Type B pancreatic cell (in vitro differentiated cells): Measurements from ENCODE around the gene MAML2. TPM values are rescaled to one million over a fixed set of nuclear protein-coding genes. Genes with fewer than 3 reads are reported as not detected.
"Not testable (repeated sequence)": the region's sequence is repeated elsewhere in the genome, so short reads cannot be mapped to it uniquely, and the experiment has no call there.

Source experiments
- DNase-seq: peaks from one replicate; pipeline ENCODE4 v3.0.0; 2021; ENCODE audit warnings: mixed read lengths; ENCODE audit not compliant: unreplicated experiment; ENCODE audit errors: extremely low spot score
- H3K27ac Mint-ChIP-seq: 2 replicates; pipeline ENCODE4 v1.8.0; 2021; ENCODE audit warnings: mild to moderate bottlenecking, mixed read lengths
- H3K27me3 Mint-ChIP-seq: 2 replicates; pipeline ENCODE4 v1.8.0; 2021; ENCODE audit warnings: mixed read lengths
- H3K36me3 Mint-ChIP-seq: 2 replicates; pipeline ENCODE4 v1.8.0; 2021; ENCODE audit warnings: mixed read lengths
- H3K4me1 Mint-ChIP-seq: one replicate; pipeline ENCODE4 v1.8.0; 2021; ENCODE audit warnings: mixed read lengths; ENCODE audit not compliant: unreplicated experiment
- H3K4me3 Mint-ChIP-seq: 2 replicates; pipeline ENCODE4 v1.8.0; 2021; ENCODE audit warnings: mild to moderate bottlenecking, mixed read lengths
- H3K9me3 Mint-ChIP-seq: 2 replicates; pipeline ENCODE4 v1.8.0; 2021; ENCODE audit warnings: mixed read lengths
- total RNA-seq: library from RNA; stranded (reverse); gene quantifications from 2 replicates; pipeline ENCODE4 v1.2.1, GENCODE V29; 2021; ENCODE audit warnings: low replicate concordance
- TF ChIP-seq, protein P1 (sequence below): fragments of 200-600 bp; sonication (generic); conservative IDR thresholded peaks from 2 replicates; pipeline ENCODE4 v1.5.0; 2021; ENCODE audit warnings: antibody characterized with exemption, mild to moderate bottlenecking

MAML2 gene
- total RNA-seq, 1 donor from 2014 or later: 20.8 TPM

DNA sequence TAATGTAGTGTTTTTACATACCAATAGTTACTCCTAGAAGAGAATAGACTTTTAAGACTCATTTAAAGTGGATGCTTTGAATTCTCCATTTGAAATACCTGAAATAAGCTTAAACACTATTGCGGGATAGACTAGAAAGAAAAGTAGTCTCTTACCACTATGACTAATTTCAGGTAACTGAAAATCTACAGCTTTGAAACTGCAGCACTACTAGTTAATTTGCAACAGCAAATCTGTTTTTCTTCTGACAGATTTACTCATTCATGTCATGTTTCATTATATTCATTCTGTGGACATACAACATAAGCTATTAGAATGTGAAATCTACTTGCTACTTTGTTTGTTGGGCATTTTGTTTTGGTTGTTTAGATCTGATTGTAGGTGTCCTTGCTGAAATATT lies 153.6 kb downstream of the MAML2 start:
- H3K36me3 Mint-ChIP-seq: peaks cover 11% of the 10 kb centered on the region
- TF ChIP-seq, protein P1, sequence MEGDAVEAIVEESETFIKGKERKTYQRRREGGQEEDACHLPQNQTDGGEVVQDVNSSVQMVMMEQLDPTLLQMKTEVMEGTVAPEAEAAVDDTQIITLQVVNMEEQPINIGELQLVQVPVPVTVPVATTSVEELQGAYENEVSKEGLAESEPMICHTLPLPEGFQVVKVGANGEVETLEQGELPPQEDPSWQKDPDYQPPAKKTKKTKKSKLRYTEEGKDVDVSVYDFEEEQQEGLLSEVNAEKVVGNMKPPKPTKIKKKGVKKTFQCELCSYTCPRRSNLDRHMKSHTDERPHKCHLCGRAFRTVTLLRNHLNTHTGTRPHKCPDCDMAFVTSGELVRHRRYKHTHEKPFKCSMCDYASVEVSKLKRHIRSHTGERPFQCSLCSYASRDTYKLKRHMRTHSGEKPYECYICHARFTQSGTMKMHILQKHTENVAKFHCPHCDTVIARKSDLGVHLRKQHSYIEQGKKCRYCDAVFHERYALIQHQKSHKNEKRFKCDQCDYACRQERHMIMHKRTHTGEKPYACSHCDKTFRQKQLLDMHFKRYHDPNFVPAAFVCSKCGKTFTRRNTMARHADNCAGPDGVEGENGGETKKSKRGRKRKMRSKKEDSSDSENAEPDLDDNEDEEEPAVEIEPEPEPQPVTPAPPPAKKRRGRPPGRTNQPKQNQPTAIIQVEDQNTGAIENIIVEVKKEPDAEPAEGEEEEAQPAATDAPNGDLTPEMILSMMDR: no peak
- H3K9me3 Mint-ChIP-seq: peaks cover 5% of the 10 kb centered on the region
- H3K27ac Mint-ChIP-seq: no peak overlapping the region
- DNase-seq: no peak
- peaks cover 19% of the 10 kb centered on the region for H3K4me1 Mint-ChIP-seq
- no peak overlapping the region for H3K4me3 Mint-ChIP-seq
- no peaks in the 10 kb centered on the region for H3K27me3 Mint-ChIP-seq

DNA sequence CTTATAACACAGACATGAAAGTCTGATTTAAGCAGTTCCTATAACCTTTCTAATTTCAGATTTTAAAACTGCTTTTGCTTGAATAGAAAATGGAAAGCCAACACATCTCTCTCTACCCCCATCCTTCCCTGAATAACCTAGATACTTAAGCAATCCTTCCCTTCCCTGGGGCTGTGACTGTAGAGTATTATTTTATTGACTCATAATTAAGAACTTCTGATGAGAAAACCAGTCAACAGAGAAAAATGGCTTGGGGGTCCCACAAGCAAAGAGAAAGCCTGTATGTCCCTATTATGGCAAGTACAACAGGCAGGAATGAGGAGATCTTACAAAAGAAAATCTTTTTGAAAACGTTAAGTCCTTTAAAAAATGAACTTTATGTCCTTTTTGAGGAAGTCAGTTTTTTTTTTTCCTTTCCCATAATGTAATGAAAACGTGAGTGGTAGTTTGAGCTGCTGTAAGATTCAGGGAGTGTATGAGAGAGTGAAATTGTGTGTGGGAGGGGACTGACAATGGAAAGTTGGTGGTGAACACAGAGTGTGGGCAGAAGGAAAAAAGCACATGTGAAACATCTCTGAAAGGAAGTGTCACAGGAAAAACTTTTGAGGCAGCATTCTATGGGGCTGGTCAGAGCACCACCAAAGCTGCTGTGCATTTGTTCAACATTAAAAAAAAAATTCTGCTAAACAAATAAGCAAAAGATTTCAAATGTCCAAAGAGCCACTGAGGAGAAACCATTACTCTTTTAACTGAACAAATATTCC lies 154.6 kb downstream of the MAML2 start:
- H3K27ac Mint-ChIP-seq: peak overlapping the region; percentile 24
- no peak overlapping the region for H3K4me3 Mint-ChIP-seq
- no peak for DNase-seq

DNA sequence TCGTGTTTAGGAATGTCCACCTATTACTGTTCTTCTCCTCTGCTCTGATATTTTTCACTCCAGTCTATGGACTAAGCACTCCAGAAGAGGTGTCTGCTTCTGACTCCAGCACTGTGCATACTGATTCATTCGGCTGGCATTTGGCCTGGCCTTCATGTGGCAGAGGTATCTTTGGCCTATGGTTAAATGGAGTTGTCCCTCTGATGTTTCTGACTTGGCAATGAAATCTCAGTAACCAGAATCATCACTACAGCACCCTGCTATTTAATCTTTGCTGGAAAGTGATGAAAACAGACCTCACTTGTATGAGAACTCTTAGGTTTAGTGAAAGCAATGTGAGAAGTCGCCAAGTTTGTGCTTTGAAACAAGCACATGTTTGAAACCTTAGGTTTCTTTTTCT lies 155.2 kb downstream of the MAML2 start:
- no peak overlapping the region for H3K27ac Mint-ChIP-seq
- H3K36me3 Mint-ChIP-seq: peaks cover 11% of the 10 kb centered on the region
- no peak for DNase-seq
- peaks cover 5% of the 10 kb centered on the region for H3K9me3 Mint-ChIP-seq
- H3K4me3 Mint-ChIP-seq: no peak overlapping the region
- H3K4me1 Mint-ChIP-seq: peaks cover 12% of the 10 kb centered on the region
- TF ChIP-seq, protein P1: no peak
- H3K27me3 Mint-ChIP-seq: no peaks in the 10 kb centered on the region

More for the DNA sequence above, 154.6 kb downstream of the MAML2 start:
- Mint-ChIP-seq H3K36me3 (peaks cover 11% of the 10 kb centered on the region), H3K27me3 (no peaks in the 10 kb centered on the region), H3K4me1 (peaks cover 12% of the 10 kb centered on the region), H3K9me3 (peaks cover 5% of the 10 kb centered on the region)
- TF ChIP-seq, protein P1: no peak

DNA sequence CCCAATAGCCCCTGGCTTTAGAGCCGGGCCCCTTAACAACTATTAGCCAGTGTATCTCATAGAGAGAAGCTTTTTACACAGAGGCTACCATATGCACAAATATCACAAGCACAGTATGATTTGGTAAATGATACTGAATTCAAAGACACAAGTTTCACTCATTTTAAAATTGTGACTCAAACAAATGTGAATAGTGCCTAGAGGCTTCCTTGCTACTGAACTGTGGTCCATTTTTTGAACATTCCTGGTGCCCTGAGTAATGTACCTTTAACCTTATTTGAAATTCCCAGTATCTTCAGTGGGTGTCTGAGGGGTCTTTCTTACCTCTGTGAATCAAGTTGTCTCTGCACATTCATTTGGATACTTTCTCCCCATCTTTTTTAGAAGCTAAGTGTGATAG lies 156.2 kb downstream of the MAML2 start:
- H3K4me3 Mint-ChIP-seq: no peak overlapping the region
- H3K27me3 Mint-ChIP-seq: no peaks in the 10 kb centered on the region
- H3K9me3 Mint-ChIP-seq: no peaks in the 10 kb centered on the region
- no peak overlapping the region for H3K27ac Mint-ChIP-seq
- H3K4me1 Mint-ChIP-seq: peaks cover 12% of the 10 kb centered on the region
- no peak for DNase-seq
- TF ChIP-seq, protein P1: no peak
- peaks cover 11% of the 10 kb centered on the region for H3K36me3 Mint-ChIP-seq

DNA sequence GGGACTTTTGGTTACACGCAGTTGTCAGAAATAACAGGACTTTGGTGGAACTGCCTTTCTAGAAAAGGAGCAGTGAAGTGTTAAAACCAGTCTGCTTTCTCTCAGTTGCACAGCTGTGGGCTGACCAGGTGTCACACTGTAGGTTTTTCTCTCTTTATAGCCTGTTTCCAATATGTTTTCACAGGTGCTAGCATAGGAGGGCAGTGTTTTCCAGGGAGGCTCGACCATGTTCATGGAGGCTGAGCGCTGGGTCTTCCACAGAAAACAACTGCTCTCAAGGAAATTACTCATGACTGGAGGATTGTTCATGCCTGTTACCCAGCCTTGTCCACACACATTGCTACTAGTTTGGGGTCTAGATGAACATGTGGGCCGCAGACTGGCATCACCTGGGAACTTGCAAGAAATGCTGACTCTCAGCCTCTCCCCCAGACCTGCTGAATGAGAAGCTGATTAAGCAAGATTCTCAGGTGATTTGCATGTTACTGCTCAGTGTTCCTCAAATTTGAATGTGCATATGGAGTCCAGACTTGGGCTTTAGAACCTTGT lies 157.7 kb downstream of the MAML2 start:
- Mint-ChIP-seq H3K36me3 (peaks cover 6% of the 10 kb centered on the region), H3K4me1 (peaks cover 15% of the 10 kb centered on the region), H3K27me3 (no peaks in the 10 kb centered on the region), H3K27ac (no peak overlapping the region), H3K9me3 (no peaks in the 10 kb centered on the region), H3K4me3 (no peak overlapping the region)
- TF ChIP-seq, protein P1: no peak
- no peak for DNase-seq

DNA sequence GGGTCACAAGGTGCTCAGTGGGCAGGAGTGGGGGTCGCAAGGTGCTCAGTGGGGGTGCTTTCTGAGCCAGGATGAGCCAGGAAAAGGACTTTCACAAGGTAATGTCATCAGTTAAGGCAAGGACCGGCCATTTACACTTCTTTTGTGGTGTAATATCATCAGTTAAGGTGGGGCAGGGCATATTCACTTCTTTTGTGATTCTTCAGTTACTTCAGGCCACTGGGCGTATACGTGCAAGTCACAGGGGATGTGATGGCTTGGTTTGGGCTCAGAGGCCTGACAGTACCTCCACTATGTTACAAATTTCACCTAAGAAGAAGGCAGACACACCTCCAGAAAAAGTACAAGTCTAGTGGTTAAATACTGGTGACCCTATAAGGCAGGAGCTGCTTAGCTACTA lies 162.1 kb downstream of the MAML2 start:
- not testable (repeated sequence) for H3K27ac Mint-ChIP-seq, H3K27me3 Mint-ChIP-seq, H3K9me3 Mint-ChIP-seq, H3K4me3 Mint-ChIP-seq, DNase-seq
- Mint-ChIP-seq H3K36me3 (peaks cover 16% of the 10 kb centered on the region), H3K4me1 (peaks cover 21% of the 10 kb centered on the region)
